ENCODE data around the gene SSB. TPM values are rescaled to one million over a fixed set of nuclear protein-coding genes. Genes with fewer than 3 reads are reported as not detected.
"Not testable (repeated sequence)": the region's sequence is repeated elsewhere in the genome, so short reads cannot be mapped to it uniquely, and the experiment has no call there.

Gene SSB
- total and polyA plus RNA-seq, 2 donors (not counting 1 experiment from before 2014, with no cell fraction given) = 17.7 to 81.3 TPM

DNA sequence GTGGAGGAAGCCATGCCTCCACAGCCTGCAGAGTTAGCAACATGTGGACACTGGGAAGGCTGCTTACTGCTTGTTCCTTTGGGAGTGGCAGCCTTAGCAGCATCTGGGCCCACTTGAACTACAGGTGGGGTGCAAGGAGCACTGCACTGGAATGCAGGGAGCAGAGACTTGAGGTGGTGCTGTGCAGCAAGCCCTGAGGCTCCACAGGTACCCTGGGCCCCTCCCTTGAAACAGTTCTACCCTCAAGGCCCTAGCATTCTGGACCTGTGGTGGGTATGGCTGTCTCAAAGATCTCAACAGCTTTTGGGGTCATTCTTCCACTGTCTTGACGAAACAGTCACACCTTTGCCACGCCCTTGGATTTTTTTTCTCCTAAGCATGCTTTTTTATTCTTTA lies 42.1 kb downstream of the SSB start:
- Histone ChIP-seq H3K4me1 (ENCODE audit: control insufficient read depth in 2 of 2, insufficient read depth in 2 of 2, low read length in 2 of 2) (no peaks in the 10 kb centered on the region), H3K79me2 (ENCODE audit: control insufficient read depth, insufficient read depth, low read length) (peaks cover 81% of the 10 kb centered on the region), H3K4me2 (replicated peaks; ENCODE audit: low read depth, low read length, poor library complexity, severe bottlenecking) (no peak overlapping the region), H3K4me3 (ENCODE audit: control extremely low read depth in 1 of 5, extremely low read depth in 1 of 5, insufficient read depth in 1 of 5, low read depth in 2 of 5, low read length in 4 of 5) (no peak overlapping the region), H3K9ac (ENCODE audit: low read length) (no peak overlapping the region), H3K9me3 (ENCODE audit: control extremely low read depth in 1 of 3, control insufficient read depth in 2 of 3, insufficient read depth in 1 of 3, low read length in 2 of 3) (no peaks in the 10 kb centered on the region), H3K27me3 (replicated peaks in 1 of 4; ENCODE audit: control extremely low read depth in 1 of 4, control insufficient read depth in 3 of 4, insufficient read depth in 4 of 4, low read length in 3 of 4) (no peaks in the 10 kb centered on the region), H3K36me3 (replicated peaks in 1 of 2; ENCODE audit: control extremely low read depth in 1 of 2, control insufficient read depth in 1 of 2, extremely low read depth in 1 of 2, insufficient read depth in 2 of 2, low read length in 1 of 2) (peaks cover 0 to 3% of the 10 kb centered on the region in 2 experiments), H4K20me1 (ENCODE audit: control insufficient read depth, insufficient read depth, low read length, poor library complexity, severe bottlenecking) (peaks cover 47% of the 10 kb centered on the region), H2AFZ (ENCODE audit: insufficient read depth, low read depth, low read length, poor library complexity, severe bottlenecking) (no peak overlapping the region), H3K27ac (ENCODE audit: low read length in 2 of 2) (no peak overlapping the region)
- CTCF ChIA-PET = no interaction called here
- POLR2A ChIA-PET = no interaction called here
- TF ChIP-seq EZH2 (IDR thresholded peaks at IDR 0.05; ENCODE audit: borderline replicate concordance, insufficient read depth, low read depth, low read length, poor library complexity, severe bottlenecking) = no peak
- TF ChIP-seq, protein P1, sequence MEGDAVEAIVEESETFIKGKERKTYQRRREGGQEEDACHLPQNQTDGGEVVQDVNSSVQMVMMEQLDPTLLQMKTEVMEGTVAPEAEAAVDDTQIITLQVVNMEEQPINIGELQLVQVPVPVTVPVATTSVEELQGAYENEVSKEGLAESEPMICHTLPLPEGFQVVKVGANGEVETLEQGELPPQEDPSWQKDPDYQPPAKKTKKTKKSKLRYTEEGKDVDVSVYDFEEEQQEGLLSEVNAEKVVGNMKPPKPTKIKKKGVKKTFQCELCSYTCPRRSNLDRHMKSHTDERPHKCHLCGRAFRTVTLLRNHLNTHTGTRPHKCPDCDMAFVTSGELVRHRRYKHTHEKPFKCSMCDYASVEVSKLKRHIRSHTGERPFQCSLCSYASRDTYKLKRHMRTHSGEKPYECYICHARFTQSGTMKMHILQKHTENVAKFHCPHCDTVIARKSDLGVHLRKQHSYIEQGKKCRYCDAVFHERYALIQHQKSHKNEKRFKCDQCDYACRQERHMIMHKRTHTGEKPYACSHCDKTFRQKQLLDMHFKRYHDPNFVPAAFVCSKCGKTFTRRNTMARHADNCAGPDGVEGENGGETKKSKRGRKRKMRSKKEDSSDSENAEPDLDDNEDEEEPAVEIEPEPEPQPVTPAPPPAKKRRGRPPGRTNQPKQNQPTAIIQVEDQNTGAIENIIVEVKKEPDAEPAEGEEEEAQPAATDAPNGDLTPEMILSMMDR (IDR thresholded peaks at IDR 0.05) = no peak
- peaks cover 8% of the 10 kb centered on the region for H3K4me1 Mint-ChIP-seq
- H3K27me3 Mint-ChIP-seq = no peaks in the 10 kb centered on the region
- ATAC-seq (ENCODE audit: low read depth) (no peak), DNase-seq (no peak)
- H3K4me3 Mint-ChIP-seq = no peak overlapping the region
- intact Hi-C loops (cut with micrococcal nuclease) = no loop called here
- 100% methylated on average over 2 of the region's 2 CpGs for whole genome bisulfite sequencing (ENCODE audit: insufficient coverage)
- no peaks in the 10 kb centered on the region for H3K9me3 Mint-ChIP-seq (ENCODE audit: insufficient read depth)
- no peak overlapping the region for H3K27ac Mint-ChIP-seq

DNA sequence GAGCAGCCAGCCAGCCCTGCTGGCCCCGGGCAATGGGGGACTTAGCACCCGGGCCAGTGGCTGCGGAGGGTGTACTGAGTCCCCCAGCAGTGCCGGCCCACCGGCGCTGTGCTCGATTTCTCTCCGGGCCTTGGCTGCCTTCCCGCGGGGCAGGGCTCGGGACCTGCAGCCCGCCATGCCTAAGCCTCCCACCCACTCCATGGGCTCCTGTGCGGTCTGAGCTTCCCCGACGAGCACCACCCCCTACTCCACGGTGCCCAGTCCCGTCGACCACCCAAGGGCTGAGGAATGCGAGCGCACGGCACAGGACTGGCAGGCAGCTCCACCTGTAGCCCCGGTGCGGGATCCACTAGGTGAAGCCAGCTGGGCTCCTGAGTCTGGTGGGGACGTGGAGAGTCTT lies 43.0 kb downstream of the SSB start:
- DNase-seq; H3K36me3 ChIP-seq (replicated peaks in 1 of 2; ENCODE audit: control extremely low read depth in 1 of 2, control insufficient read depth in 1 of 2, extremely low read depth in 1 of 2, insufficient read depth in 2 of 2, low read length in 1 of 2); H3K27ac ChIP-seq (ENCODE audit: low read length in 2 of 2); CTCF ChIA-PET; H3K27ac Mint-ChIP-seq; H3K27me3 Mint-ChIP-seq; H3K4me1 Mint-ChIP-seq; H3K9me3 Mint-ChIP-seq (ENCODE audit: insufficient read depth); POLR2A ChIA-PET; intact Hi-C loops (cut with micrococcal nuclease); H3K4me3 ChIP-seq (ENCODE audit: control extremely low read depth in 1 of 5, extremely low read depth in 1 of 5, insufficient read depth in 1 of 5, low read depth in 2 of 5, low read length in 4 of 5); H3K4me2 ChIP-seq (replicated peaks; ENCODE audit: low read depth, low read length, poor library complexity, severe bottlenecking); H3K9ac ChIP-seq (ENCODE audit: low read length); H3K4me3 Mint-ChIP-seq; H3K9me3 ChIP-seq (ENCODE audit: control extremely low read depth in 1 of 3, control insufficient read depth in 2 of 3, insufficient read depth in 1 of 3, low read length in 2 of 3); H3K4me1 ChIP-seq (ENCODE audit: control insufficient read depth in 2 of 2, insufficient read depth in 2 of 2, low read length in 2 of 2); ATAC-seq (ENCODE audit: low read depth); H3K27me3 ChIP-seq (replicated peaks in 1 of 4; ENCODE audit: control extremely low read depth in 1 of 4, control insufficient read depth in 3 of 4, insufficient read depth in 4 of 4, low read length in 3 of 4); H2AFZ ChIP-seq (ENCODE audit: insufficient read depth, low read depth, low read length, poor library complexity, severe bottlenecking): not testable (repeated sequence)
- peaks cover 82% of the 10 kb centered on the region for H3K79me2 ChIP-seq (ENCODE audit: control insufficient read depth, insufficient read depth, low read length)
- no CpG with 5 or more reads among the region's 24 CpGs for WGBS (ENCODE audit: insufficient coverage)
- peaks cover 40% of the 10 kb centered on the region for H4K20me1 ChIP-seq (ENCODE audit: control insufficient read depth, insufficient read depth, low read length, poor library complexity, severe bottlenecking)

All from B cell (primary cell).